HEK293 (cell line): ENCODE data around the gene TRABD2A.

ENCODE experiments used
- CTCF ChIA-PET: fragments of 350-600 bp; formaldehyde crosslinking; extraction: SDS; loops from one replicate; lab custom pipeline; 2021; ENCODE audit warnings: antibody characterized with exemption; lab: Yijun Ruan, JAX
- POLR2A ChIA-PET: fragments of 300-600 bp; formaldehyde crosslinking; extraction: SDS; loops from one replicate; lab custom pipeline; 2020; ENCODE audit warnings: antibody characterized with exemption, inconsistent platforms; lab: Yijun Ruan, JAX
- H3K27ac ChIP-seq: fragments of 200-500 bp; sonication (Bioruptor generic); 2 replicates; pipeline ENCODE4 v1.5.1; 2014; ENCODE audit warnings: low read depth, low read length, control low read depth, inconsistent platforms; ENCODE audit errors: extremely low read depth
- H3K36me3 ChIP-seq, 2 experiments: fragments of 200-500 bp in 1 of 2; sonication (Bioruptor generic) in 1 of 2; 1 replicate in 1 of 2; 2 replicates in 1 of 2; pipeline ENCODE4 v1.5.1; 2014 to 2017; ENCODE audit warnings: inconsistent platforms in 2 of 2, low read length in 2 of 2; ENCODE audit not compliant: control insufficient read depth in 2 of 2, insufficient read depth in 1 of 2
- H3K4me1 ChIP-seq: fragments of 200-500 bp; sonication (Bioruptor generic); 2 replicates; pipeline ENCODE4 v1.5.1; 2014; ENCODE audit warnings: mild to moderate bottlenecking, low read length, inconsistent platforms; ENCODE audit not compliant: control insufficient read depth, insufficient read depth
- H3K4me3 ChIP-seq: 2 replicates; pipeline ENCODE4 v1.5.1; 2011; ENCODE audit warnings: low read depth, mild to moderate bottlenecking, control low read depth, low read length, moderate library complexity
- H3K9me3 ChIP-seq: fragments of 200-500 bp; sonication (Bioruptor generic); 2 replicates; pipeline ENCODE4 v1.5.1; 2014; ENCODE audit warnings: low read depth, low read length, inconsistent platforms; ENCODE audit not compliant: control insufficient read depth, insufficient read depth
- INSM2 ChIP-seq: fragments of 450-650 bp; formaldehyde crosslinking; IDR thresholded peaks from 2 replicates; pipeline ENCODE4 v1.5.1; 2016; ENCODE audit warnings: missing biosample characterization, missing genetic modification characterization
- MYNN ChIP-seq: fragments of 450-650 bp; formaldehyde crosslinking; IDR thresholded peaks from 2 replicates; pipeline ENCODE4 v1.5.1; 2016; ENCODE audit warnings: missing biosample characterization, missing genetic modification characterization, borderline replicate concordance
- OVOL3 ChIP-seq: fragments of 450-650 bp; formaldehyde crosslinking; IDR thresholded peaks from 2 replicates; pipeline ENCODE4 v1.5.1; 2016; ENCODE audit warnings: missing biosample characterization, missing genetic modification characterization
- REPIN1 ChIP-seq: fragments of 450-650 bp; formaldehyde crosslinking; IDR thresholded peaks from 2 replicates; pipeline ENCODE4 v1.5.1; 2017; ENCODE audit warnings: missing biosample characterization, missing genetic modification characterization, low read depth
- SP3 ChIP-seq: fragments of 450-650 bp; formaldehyde crosslinking; IDR thresholded peaks from 2 replicates; pipeline ENCODE4 v1.5.1; 2016; ENCODE audit warnings: missing biosample characterization, missing genetic modification characterization
- TCF7L2 ChIP-seq: IDR thresholded peaks from 2 replicates; pipeline ENCODE4 v1.6.1; 2011; ENCODE audit warnings: low read depth, mild to moderate bottlenecking, inconsistent platforms, low read length, moderate library complexity, borderline replicate concordance
- TRIM28 ChIP-seq: IDR thresholded peaks from 2 replicates; pipeline ENCODE4 v1.6.1; 2011; ENCODE audit warnings: low read length, control low read depth, borderline replicate concordance
- ZBTB8A ChIP-seq: fragments of 450-650 bp; formaldehyde crosslinking; IDR thresholded peaks from 2 replicates; pipeline ENCODE4 v1.5.1; 2016; ENCODE audit warnings: missing biosample characterization, missing genetic modification characterization
- ZNF10 ChIP-seq: fragments of 450-650 bp; formaldehyde crosslinking; IDR thresholded peaks from 2 replicates; pipeline ENCODE4 v1.5.1; 2017; ENCODE audit warnings: missing biosample characterization, missing genetic modification characterization
- ZNF114 ChIP-seq: fragments of 450-650 bp; formaldehyde crosslinking; IDR thresholded peaks from 2 replicates; pipeline ENCODE4 v1.5.0; 2017; ENCODE audit warnings: missing biosample characterization, missing genetic modification characterization
- ZNF140 ChIP-seq: fragments of 450-650 bp; formaldehyde crosslinking; IDR thresholded peaks from 2 replicates; pipeline ENCODE4 v1.5.1; 2016; ENCODE audit warnings: missing biosample characterization, missing genetic modification characterization
- ZNF292 ChIP-seq: fragments of 450-650 bp; formaldehyde crosslinking; IDR thresholded peaks from 2 replicates; pipeline ENCODE4 v1.5.1; 2016; ENCODE audit warnings: low read depth, missing biosample characterization, missing genetic modification characterization, borderline replicate concordance
- ZNF324 ChIP-seq: fragments of 450-650 bp; formaldehyde crosslinking; IDR thresholded peaks from 2 replicates; pipeline ENCODE4 v1.5.1; 2016; ENCODE audit warnings: missing biosample characterization, missing genetic modification characterization
- ZNF426 ChIP-seq: fragments of 450-650 bp; formaldehyde crosslinking; IDR thresholded peaks from 2 replicates; pipeline ENCODE4 v1.5.1; 2017; ENCODE audit warnings: missing biosample characterization, missing genetic modification characterization, mild to moderate bottlenecking, inconsistent platforms, moderate library complexity
- ZNF529 ChIP-seq: fragments of 450-650 bp; formaldehyde crosslinking; IDR thresholded peaks from 2 replicates; pipeline ENCODE4 v1.5.1; 2017; ENCODE audit warnings: missing genetic modification characterization, missing biosample characterization; ENCODE audit not compliant: insufficient replicate concordance
- ZNF645 ChIP-seq: fragments of 450-650 bp; formaldehyde crosslinking; IDR thresholded peaks from 2 replicates; pipeline ENCODE4; 2016; ENCODE audit warnings: missing biosample characterization, missing genetic modification characterization
- ZNF654 ChIP-seq: fragments of 450-650 bp; formaldehyde crosslinking; IDR thresholded peaks from 2 replicates; pipeline ENCODE4 v1.5.1; 2016; ENCODE audit warnings: low read depth, missing biosample characterization, missing genetic modification characterization
- ZNF701 ChIP-seq: fragments of 450-650 bp; formaldehyde crosslinking; IDR thresholded peaks from 2 replicates; pipeline ENCODE4 v1.5.1; 2016; ENCODE audit warnings: missing biosample characterization, missing genetic modification characterization
- ZNF791 ChIP-seq: fragments of 450-650 bp; formaldehyde crosslinking; IDR thresholded peaks from 2 replicates; pipeline ENCODE4 v1.5.1; 2016; ENCODE audit warnings: missing biosample characterization, missing genetic modification characterization
- ZSCAN16 ChIP-seq: fragments of 450-650 bp; formaldehyde crosslinking; IDR thresholded peaks from 2 replicates; pipeline ENCODE4 v1.5.1; 2016; ENCODE audit warnings: missing biosample characterization, missing genetic modification characterization
- TF ChIP-seq, protein P1 (sequence below): fragments of 450-650 bp; formaldehyde crosslinking; IDR thresholded peaks from 2 replicates; pipeline ENCODE4 v1.5.1; 2016; ENCODE audit warnings: missing biosample characterization, missing genetic modification characterization
- TF ChIP-seq, protein P2 (sequence below): fragments of 450-650 bp; formaldehyde crosslinking; IDR thresholded peaks from 2 replicates; pipeline ENCODE4 v1.5.1; 2016; ENCODE audit warnings: missing biosample characterization, missing genetic modification characterization

Gene TRABD2A

GRCh38 chr2:84865181-84865783, 15.6 kb downstream of the TRABD2A start:
- Histone ChIP-seq H3K27ac (no peak overlapping the region), H3K4me3 (no peak overlapping the region), H3K4me1 (no peaks in the 10 kb centered on the region), H3K36me3 (no peaks in the 10 kb centered on the region), H3K9me3 (no peaks in the 10 kb centered on the region)
- POLR2A ChIA-PET = no interaction called here
- TF ChIP-seq, protein P1, sequence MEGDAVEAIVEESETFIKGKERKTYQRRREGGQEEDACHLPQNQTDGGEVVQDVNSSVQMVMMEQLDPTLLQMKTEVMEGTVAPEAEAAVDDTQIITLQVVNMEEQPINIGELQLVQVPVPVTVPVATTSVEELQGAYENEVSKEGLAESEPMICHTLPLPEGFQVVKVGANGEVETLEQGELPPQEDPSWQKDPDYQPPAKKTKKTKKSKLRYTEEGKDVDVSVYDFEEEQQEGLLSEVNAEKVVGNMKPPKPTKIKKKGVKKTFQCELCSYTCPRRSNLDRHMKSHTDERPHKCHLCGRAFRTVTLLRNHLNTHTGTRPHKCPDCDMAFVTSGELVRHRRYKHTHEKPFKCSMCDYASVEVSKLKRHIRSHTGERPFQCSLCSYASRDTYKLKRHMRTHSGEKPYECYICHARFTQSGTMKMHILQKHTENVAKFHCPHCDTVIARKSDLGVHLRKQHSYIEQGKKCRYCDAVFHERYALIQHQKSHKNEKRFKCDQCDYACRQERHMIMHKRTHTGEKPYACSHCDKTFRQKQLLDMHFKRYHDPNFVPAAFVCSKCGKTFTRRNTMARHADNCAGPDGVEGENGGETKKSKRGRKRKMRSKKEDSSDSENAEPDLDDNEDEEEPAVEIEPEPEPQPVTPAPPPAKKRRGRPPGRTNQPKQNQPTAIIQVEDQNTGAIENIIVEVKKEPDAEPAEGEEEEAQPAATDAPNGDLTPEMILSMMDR (tag by site-specific recombination) = peak; percentile 28; the same call in 1 of the 2 replicates
- TF ChIP-seq ZNF701 (tag by site-specific recombination) (no peak), ZNF654 (tag by site-specific recombination) (peak; percentile 77), ZNF791 (tag by site-specific recombination) (no peak), ZNF10 (no peak), ZNF529 (tag by site-specific recombination) (no peak), INSM2 (tag by site-specific recombination) (no peak), ZNF645 (no peak), ZNF426 (tag by site-specific recombination) (no peak)
- CTCF ChIA-PET = interaction anchor here (0.6 to 1.5 kb wide), 4 partner anchors 18 to 368 kb away, joined by 3 read pairs; no protein-coding TSS in a partner anchor

GRCh38 chr2:84862006-84862405, 18.9 kb downstream of the TRABD2A start:
- H3K4me3 ChIP-seq = no peak overlapping the region
- ChIA-PET POLR2A (no interaction called here), CTCF (interaction anchor here (1.0 to 1.1 kb wide), 2 partner anchors 19 to 121 kb away, joined by 3 to 4 read pairs; partner anchors contain the start of gene TRABD2A)
- no peaks in the 10 kb centered on the region for H3K9me3 ChIP-seq
- H3K27ac ChIP-seq = no peak overlapping the region
- no peaks in the 10 kb centered on the region for H3K36me3 ChIP-seq
- H3K4me1 ChIP-seq = no peaks in the 10 kb centered on the region
- no peak for TF ChIP-seq ZNF114 (tag by site-specific recombination)
- TF ChIP-seq OVOL3 = no peak
- TF ChIP-seq ZBTB8A (tag by site-specific recombination) = no peak

GRCh38 chr2:84861539-84861938, 19.3 kb downstream of the TRABD2A start:
- CTCF ChIA-PET = interaction anchor here (0.6 to 1.1 kb wide), 2 partner anchors 120 to 332 kb away, joined by 3 to 4 read pairs; no protein-coding TSS in a partner anchor
- POLR2A ChIA-PET = no interaction called here

More at GRCh38 chr2:84861539-84861938, 19.3 kb downstream of the TRABD2A start:
- Histone ChIP-seq H3K36me3 (no peaks in the 10 kb centered on the region), H3K4me3 (no peak overlapping the region), H3K4me1 (no peaks in the 10 kb centered on the region), H3K9me3 (no peaks in the 10 kb centered on the region), H3K27ac (no peak overlapping the region)
- TF ChIP-seq ZNF140 (no peak), REPIN1 (tag by site-specific recombination) (no peak), ZNF292 (tag by site-specific recombination) (no peak), SP3 (no peak), TRIM28 (no peak), ZNF324 (tag by site-specific recombination) (no peak), TCF7L2 (no peak), ZSCAN16 (tag by site-specific recombination) (no peak), MYNN (tag by site-specific recombination) (no peak)
- TF ChIP-seq, protein P2, sequence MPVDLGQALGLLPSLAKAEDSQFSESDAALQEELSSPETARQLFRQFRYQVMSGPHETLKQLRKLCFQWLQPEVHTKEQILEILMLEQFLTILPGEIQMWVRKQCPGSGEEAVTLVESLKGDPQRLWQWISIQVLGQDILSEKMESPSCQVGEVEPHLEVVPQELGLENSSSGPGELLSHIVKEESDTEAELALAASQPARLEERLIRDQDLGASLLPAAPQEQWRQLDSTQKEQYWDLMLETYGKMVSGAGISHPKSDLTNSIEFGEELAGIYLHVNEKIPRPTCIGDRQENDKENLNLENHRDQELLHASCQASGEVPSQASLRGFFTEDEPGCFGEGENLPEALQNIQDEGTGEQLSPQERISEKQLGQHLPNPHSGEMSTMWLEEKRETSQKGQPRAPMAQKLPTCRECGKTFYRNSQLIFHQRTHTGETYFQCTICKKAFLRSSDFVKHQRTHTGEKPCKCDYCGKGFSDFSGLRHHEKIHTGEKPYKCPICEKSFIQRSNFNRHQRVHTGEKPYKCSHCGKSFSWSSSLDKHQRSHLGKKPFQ = no peak
